ENCODE results near the gene DUSP1. TPM values are rescaled to one million over a fixed set of nuclear protein-coding genes. Genes with fewer than 3 reads are reported as not detected.

The DUSP1 gene
- total and polyA plus RNA-seq, 9 of the 15 experiments (the other 6 are each of a cell fraction or from before 2014, with no cell fraction given), result 2.1 to 14.2 (median 8.5) TPM

GRCh38 chr5:172764861-172765765, 5.9 kb downstream of the DUSP1 start (continued):
- TF ChIP-seq, protein P1, sequence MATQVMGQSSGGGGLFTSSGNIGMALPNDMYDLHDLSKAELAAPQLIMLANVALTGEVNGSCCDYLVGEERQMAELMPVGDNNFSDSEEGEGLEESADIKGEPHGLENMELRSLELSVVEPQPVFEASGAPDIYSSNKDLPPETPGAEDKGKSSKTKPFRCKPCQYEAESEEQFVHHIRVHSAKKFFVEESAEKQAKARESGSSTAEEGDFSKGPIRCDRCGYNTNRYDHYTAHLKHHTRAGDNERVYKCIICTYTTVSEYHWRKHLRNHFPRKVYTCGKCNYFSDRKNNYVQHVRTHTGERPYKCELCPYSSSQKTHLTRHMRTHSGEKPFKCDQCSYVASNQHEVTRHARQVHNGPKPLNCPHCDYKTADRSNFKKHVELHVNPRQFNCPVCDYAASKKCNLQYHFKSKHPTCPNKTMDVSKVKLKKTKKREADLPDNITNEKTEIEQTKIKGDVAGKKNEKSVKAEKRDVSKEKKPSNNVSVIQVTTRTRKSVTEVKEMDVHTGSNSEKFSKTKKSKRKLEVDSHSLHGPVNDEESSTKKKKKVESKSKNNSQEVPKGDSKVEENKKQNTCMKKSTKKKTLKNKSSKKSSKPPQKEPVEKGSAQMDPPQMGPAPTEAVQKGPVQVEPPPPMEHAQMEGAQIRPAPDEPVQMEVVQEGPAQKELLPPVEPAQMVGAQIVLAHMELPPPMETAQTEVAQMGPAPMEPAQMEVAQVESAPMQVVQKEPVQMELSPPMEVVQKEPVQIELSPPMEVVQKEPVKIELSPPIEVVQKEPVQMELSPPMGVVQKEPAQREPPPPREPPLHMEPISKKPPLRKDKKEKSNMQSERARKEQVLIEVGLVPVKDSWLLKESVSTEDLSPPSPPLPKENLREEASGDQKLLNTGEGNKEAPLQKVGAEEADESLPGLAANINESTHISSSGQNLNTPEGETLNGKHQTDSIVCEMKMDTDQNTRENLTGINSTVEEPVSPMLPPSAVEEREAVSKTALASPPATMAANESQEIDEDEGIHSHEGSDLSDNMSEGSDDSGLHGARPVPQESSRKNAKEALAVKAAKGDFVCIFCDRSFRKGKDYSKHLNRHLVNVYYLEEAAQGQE (IDR thresholded peaks at IDR 0.05; ENCODE audit: borderline replicate concordance), result peak; percentile 67
- TF ChIP-seq, protein P1 (CRISPR knock-in tag; IDR thresholded peaks at IDR 0.05; ENCODE audit: low read depth), result no peak
- TF ChIP-seq, protein P2, sequence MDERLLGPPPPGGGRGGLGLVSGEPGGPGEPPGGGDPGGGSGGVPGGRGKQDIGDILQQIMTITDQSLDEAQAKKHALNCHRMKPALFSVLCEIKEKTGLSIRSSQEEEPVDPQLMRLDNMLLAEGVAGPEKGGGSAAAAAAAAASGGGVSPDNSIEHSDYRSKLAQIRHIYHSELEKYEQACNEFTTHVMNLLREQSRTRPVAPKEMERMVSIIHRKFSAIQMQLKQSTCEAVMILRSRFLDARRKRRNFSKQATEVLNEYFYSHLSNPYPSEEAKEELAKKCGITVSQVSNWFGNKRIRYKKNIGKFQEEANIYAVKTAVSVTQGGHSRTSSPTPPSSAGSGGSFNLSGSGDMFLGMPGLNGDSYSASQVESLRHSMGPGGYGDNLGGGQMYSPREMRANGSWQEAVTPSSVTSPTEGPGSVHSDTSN (CRISPR knock-in tag; IDR thresholded peaks at IDR 0.05; ENCODE audit: low read depth), result peak; percentile 57; the same call in 1 of the 2 replicates
- TF ChIP-seq, protein P2 (tag; conservative IDR thresholded peaks at IDR 0.05; ENCODE audit: low read depth), result peak; percentile 94
- TF ChIP-seq, protein P3, sequence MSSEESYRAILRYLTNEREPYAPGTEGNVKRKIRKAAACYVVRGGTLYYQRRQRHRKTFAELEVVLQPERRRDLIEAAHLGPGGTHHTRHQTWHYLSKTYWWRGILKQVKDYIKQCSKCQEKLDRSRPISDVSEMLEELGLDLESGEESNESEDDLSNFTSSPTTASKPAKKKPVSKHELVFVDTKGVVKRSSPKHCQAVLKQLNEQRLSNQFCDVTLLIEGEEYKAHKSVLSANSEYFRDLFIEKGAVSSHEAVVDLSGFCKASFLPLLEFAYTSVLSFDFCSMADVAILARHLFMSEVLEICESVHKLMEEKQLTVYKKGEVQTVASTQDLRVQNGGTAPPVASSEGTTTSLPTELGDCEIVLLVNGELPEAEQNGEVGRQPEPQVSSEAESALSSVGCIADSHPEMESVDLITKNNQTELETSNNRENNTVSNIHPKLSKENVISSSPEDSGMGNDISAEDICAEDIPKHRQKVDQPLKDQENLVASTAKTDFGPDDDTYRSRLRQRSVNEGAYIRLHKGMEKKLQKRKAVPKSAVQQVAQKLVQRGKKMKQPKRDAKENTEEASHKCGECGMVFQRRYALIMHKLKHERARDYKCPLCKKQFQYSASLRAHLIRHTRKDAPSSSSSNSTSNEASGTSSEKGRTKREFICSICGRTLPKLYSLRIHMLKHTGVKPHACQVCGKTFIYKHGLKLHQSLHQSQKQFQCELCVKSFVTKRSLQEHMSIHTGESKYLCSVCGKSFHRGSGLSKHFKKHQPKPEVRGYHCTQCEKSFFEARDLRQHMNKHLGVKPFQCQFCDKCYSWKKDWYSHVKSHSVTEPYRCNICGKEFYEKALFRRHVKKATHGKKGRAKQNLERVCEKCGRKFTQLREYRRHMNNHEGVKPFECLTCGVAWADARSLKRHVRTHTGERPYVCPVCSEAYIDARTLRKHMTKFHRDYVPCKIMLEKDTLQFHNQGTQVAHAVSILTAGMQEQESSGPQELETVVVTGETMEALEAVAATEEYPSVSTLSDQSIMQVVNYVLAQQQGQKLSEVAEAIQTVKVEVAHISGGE (CRISPR knock-in tag; IDR thresholded peaks at IDR 0.05), result 0 out of 6 replicates have a peak, but pooled peaks of 1 of the 3 experiments have one; percentile 20
- TF ChIP-seq CAMTA2 (CRISPR knock-in tag; conservative IDR thresholded peaks at IDR 0.05), result no peak
- peak; percentile 46; the same call in 1 of the 2 replicates for TF ChIP-seq ZNF583 (CRISPR knock-in tag; IDR thresholded peaks at IDR 0.05)
- TF ChIP-seq ARNT (IDR thresholded peaks at IDR 0.05), result peak in 1 of 2 experiments; percentile 32; a peak in 1 of 4 replicates
- TF ChIP-seq ZNF41 (CRISPR knock-in tag; conservative IDR thresholded peaks at IDR 0.05), result no peak
- peak; percentile 99 for TF ChIP-seq ATF7 (IDR thresholded peaks at IDR 0.05)
- no peak for TF ChIP-seq NR2C1 (IDR thresholded peaks at IDR 0.05)
- TF ChIP-seq NR2C1 (tag; IDR thresholded peaks at IDR 0.05), result no peak
